GM21360 (cell line): ENCODE results near the gene FER.
"Not testable (repeated sequence)": the region's sequence is repeated elsewhere in the genome, so short reads cannot be mapped to it uniquely, and the experiment has no call there.

Source experiments
- ATAC-seq: cut with Tn5 transposase; IDR thresholded peaks from one replicate; pipeline ENCODE4 v1.9.1; 2021; ENCODE audit warnings: mild to moderate bottlenecking, moderate library complexity; ENCODE audit not compliant: unreplicated experiment

The FER gene

GRCh38 chr5:108747111-108747773, 455 bp upstream of the FER start:
- ATAC-seq = no peak

- ATAC-seq = peak; percentile 92
Observed at GRCh38 chr5:108748401-108749127, 867 bp downstream of the FER start.

- ATAC-seq = peak; percentile 42
Observed at GRCh38 chr5:108749128-108749861, 1.6 kb downstream of the FER start.

GRCh38 chr5:108753331-108753730, 5.6 kb downstream of the FER start:
- ATAC-seq = no peak

- no peak for ATAC-seq
Observed at GRCh38 chr5:108753877-108754276, 6.2 kb downstream of the FER start.

- no peak for ATAC-seq
Observed at GRCh38 chr5:108760512-108760911, 12.8 kb downstream of the FER start.

- no peak for ATAC-seq
Observed at GRCh38 chr5:108762660-108763059, 15.0 kb downstream of the FER start.

GRCh38 chr5:108763222-108763916, 15.7 kb downstream of the FER start:
- ATAC-seq = no peak

- no peak for ATAC-seq
Observed at GRCh38 chr5:108765647-108766046, 17.9 kb downstream of the FER start.

GRCh38 chr5:108766916-108767315, 19.2 kb downstream of the FER start:
- not testable (repeated sequence) for ATAC-seq

- ATAC-seq = no peak
Observed at GRCh38 chr5:108769352-108769751, 21.7 kb downstream of the FER start.

GRCh38 chr5:108772626-108773025, 24.9 kb downstream of the FER start:
- no peak for ATAC-seq

GRCh38 chr5:108773330-108773729, 25.6 kb downstream of the FER start:
- no peak for ATAC-seq

GRCh38 chr5:108774079-108774478, 26.4 kb downstream of the FER start:
- ATAC-seq = not testable (repeated sequence)

GRCh38 chr5:108777582-108777981, 29.9 kb downstream of the FER start:
- not testable (repeated sequence) for ATAC-seq

GRCh38 chr5:108784577-108784976, 36.9 kb downstream of the FER start:
- not testable (repeated sequence) for ATAC-seq

GRCh38 chr5:108786806-108787483, 39.2 kb downstream of the FER start:
- ATAC-seq = no peak

GRCh38 chr5:108788142-108788541, 40.4 kb downstream of the FER start:
- ATAC-seq = no peak

- ATAC-seq = no peak
Observed at GRCh38 chr5:108793207-108793606, 45.5 kb downstream of the FER start.

- ATAC-seq = not testable (repeated sequence)
Observed at GRCh38 chr5:108794349-108794748, 46.7 kb downstream of the FER start.

GRCh38 chr5:108797396-108797795, 49.7 kb downstream of the FER start:
- no peak for ATAC-seq
